Measurements from ENCODE around the gene TERT.
"Not testable (repeated sequence)": the region's sequence is repeated elsewhere in the genome, so short reads cannot be mapped to it uniquely, and the experiment has no call there.

DNA sequence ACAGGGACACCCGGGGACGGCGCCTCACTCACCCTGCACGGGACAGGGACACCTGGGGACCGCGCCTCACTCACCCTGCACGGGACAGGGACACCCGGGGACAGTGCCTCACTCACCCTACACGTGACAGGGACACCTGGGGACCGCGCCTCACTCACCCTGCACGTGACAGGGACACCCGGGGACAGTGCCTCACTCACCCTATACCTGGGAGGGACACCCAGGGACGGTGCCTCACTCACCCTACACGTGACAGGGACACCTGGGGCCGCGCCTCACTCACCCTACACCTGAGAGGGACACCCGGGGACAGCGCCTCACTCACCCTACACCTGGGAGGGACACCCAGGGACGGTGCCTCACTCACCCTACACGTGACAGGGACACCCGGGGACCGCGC lies 3.9 kb downstream of the TERT start:
- not testable (repeated sequence) for TF ChIP-seq POLR2A (IDR thresholded peaks at IDR 0.05; ENCODE audit: low read depth, low read length); POLR2AphosphoS5 (IDR thresholded peaks at IDR 0.05; ENCODE audit: low read length); TCF3 (IDR thresholded peaks at IDR 0.05; ENCODE audit: borderline replicate concordance, insufficient read depth, low read depth, low read length); NR2C1 (IDR thresholded peaks at IDR 0.05)
- TF ChIP-seq, protein P1, sequence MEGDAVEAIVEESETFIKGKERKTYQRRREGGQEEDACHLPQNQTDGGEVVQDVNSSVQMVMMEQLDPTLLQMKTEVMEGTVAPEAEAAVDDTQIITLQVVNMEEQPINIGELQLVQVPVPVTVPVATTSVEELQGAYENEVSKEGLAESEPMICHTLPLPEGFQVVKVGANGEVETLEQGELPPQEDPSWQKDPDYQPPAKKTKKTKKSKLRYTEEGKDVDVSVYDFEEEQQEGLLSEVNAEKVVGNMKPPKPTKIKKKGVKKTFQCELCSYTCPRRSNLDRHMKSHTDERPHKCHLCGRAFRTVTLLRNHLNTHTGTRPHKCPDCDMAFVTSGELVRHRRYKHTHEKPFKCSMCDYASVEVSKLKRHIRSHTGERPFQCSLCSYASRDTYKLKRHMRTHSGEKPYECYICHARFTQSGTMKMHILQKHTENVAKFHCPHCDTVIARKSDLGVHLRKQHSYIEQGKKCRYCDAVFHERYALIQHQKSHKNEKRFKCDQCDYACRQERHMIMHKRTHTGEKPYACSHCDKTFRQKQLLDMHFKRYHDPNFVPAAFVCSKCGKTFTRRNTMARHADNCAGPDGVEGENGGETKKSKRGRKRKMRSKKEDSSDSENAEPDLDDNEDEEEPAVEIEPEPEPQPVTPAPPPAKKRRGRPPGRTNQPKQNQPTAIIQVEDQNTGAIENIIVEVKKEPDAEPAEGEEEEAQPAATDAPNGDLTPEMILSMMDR (IDR thresholded peaks at IDR 0.05 in 2 of 3, conservative IDR thresholded peaks at IDR 0.05 in 1 of 3; ENCODE audit: control insufficient read depth in 2 of 3, extremely low read depth in 1 of 3, insufficient read depth in 1 of 3, low read depth in 3 of 3, low read length in 3 of 3): not testable (repeated sequence)
- TF ChIP-seq, protein P2, sequence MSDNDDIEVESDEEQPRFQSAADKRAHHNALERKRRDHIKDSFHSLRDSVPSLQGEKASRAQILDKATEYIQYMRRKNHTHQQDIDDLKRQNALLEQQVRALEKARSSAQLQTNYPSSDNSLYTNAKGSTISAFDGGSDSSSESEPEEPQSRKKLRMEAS (IDR thresholded peaks at IDR 0.05; ENCODE audit: low read depth, low read length): not testable (repeated sequence)
